Activated CD8-positive, alpha-beta memory T cell treated with anti-CD3 and anti-CD28 coated beads for 1 hour (primary cell): Measurements from ENCODE around the gene GPR152.
"Not testable (repeated sequence)": the region's sequence is repeated elsewhere in the genome, so short reads cannot be mapped to it uniquely, and the experiment has no call there.

Experiments used
- DNase-seq, 2 donors: peaks; one replicate each; pipeline ENCODE4 v3.0.0-alpha.2; 2020; ENCODE audit warnings: low read depth in 1 of 2; ENCODE audit errors: extremely low read depth in 1 of 2

GPR152 gene

GRCh38 chr11:67412495-67413179, 39.9 kb downstream of the GPR152 start:
- DNase-seq, result no peak

- DNase-seq, result no peak
These were observed 40.8 kb downstream of the GPR152 start for GRCh38 chr11:67411785-67412152.

- DNase-seq, result no peak
These were observed 41.3 kb downstream of the GPR152 start for GRCh38 chr11:67410984-67411784.

- DNase-seq, result no peak
These were observed 42.1 kb downstream of the GPR152 start for GRCh38 chr11:67410369-67410831.

- no peak for DNase-seq
These were observed 42.7 kb downstream of the GPR152 start for GRCh38 chr11:67409781-67410368.

GRCh38 chr11:67409261-67409666, 43.3 kb downstream of the GPR152 start:
- peak in 1 of 2 donors; percentile 52 for DNase-seq

- DNase-seq, result no peak
These were observed 43.9 kb downstream of the GPR152 start for GRCh38 chr11:67408437-67409200.

- no peak for DNase-seq
These were observed 44.8 kb downstream of the GPR152 start for GRCh38 chr11:67407688-67408163.

- no peak for DNase-seq
These were observed 45.4 kb downstream of the GPR152 start for GRCh38 chr11:67406969-67407687.

GRCh38 chr11:67406420-67406968, 46.0 kb downstream of the GPR152 start:
- no peak for DNase-seq

GRCh38 chr11:67405688-67406339, 46.7 kb downstream of the GPR152 start:
- no peak for DNase-seq

GRCh38 chr11:67405196-67405567, 47.3 kb downstream of the GPR152 start:
- DNase-seq, result no peak

- DNase-seq, result no peak
These were observed 47.9 kb downstream of the GPR152 start for GRCh38 chr11:67404515-67405195.

- not testable (repeated sequence) for DNase-seq
These were observed 49.4 kb downstream of the GPR152 start for GRCh38 chr11:67403085-67403484.

- not testable (repeated sequence) for DNase-seq
These were observed 50.2 kb downstream of the GPR152 start for GRCh38 chr11:67402192-67402839.

GRCh38 chr11:67401495-67402191, 50.9 kb downstream of the GPR152 start, which contains the start of gene PPP1CA:
Gene PPP1CA (minus strand): TSS chr11:67401858. CDS start chr11:67401782, 76 bp downstream.
- DNase-seq, result peak; percentile 73 to 92
